A673 (cell line): Measurements from ENCODE around the gene FAM167B.

ENCODE experiments used
- CTCF ChIP-seq: fragments of 300-800, 200-600 bp; sonication (generic); conservative IDR thresholded peaks from 2 replicates; pipeline ENCODE4 v1.5.1; 2017; ENCODE audit warnings: low read depth, mild to moderate bottlenecking, antibody characterized with exemption, low read length, moderate library complexity, mixed read lengths
- EZH2 ChIP-seq: fragments of 200-600 bp; sonication (generic); IDR thresholded peaks from 2 replicates; pipeline ENCODE4 v1.6.1; 2017; ENCODE audit warnings: borderline replicate concordance, low read depth, mild to moderate bottlenecking, mixed read lengths, antibody characterized with exemption, low read length; ENCODE audit not compliant: poor library complexity, severe bottlenecking

GRCh38 chr1:32208891-32209328 is 38.1 kb upstream of the FAM167B start, which contains the start of gene DCDC2B:
- TF ChIP-seq CTCF (no peak), EZH2 (no peak)
